Panc1 (cell line): Measurements from ENCODE around the gene DNASE1L1. TPM values are rescaled to one million over a fixed set of nuclear protein-coding genes. Genes with fewer than 3 reads are reported as not detected.

Experiments used
- ATAC-seq: fragments of 200-7000 bp; cut with Tn5 transposase; 2 replicates; pipeline ENCODE4 v1.9.1; 2020; ENCODE audit warnings: mild to moderate bottlenecking, moderate library complexity
- BruUV-seq: library from RNA; stranded (reverse); fragments of 400-500 nt; replicated peaks from 2 replicates; lab custom pipeline; 2021; lab: Mats Ljungman, UMichigan
- CTCF ChIA-PET: fragments of 300-600 bp; sonication (Branson Sonifier 250); formaldehyde crosslinking; loops from one replicate; lab custom pipeline; 2022; ENCODE audit warnings: antibody characterized with exemption; lab: Charles Lee
- POLR2A ChIA-PET: fragments of 300-600 bp; sonication (Branson Sonifier 250); formaldehyde crosslinking; loops from one replicate; lab custom pipeline; 2022; ENCODE audit warnings: antibody characterized with exemption; lab: Charles Lee
- DNase-seq: peaks from one replicate; pipeline ENCODE4 v3.0.0-alpha.2; 2010; ENCODE audit warnings: low read depth, low spot score
- H3K27ac ChIP-seq: 2 replicates; pipeline ENCODE4 v1.5.1; 2011; ENCODE audit warnings: mild to moderate bottlenecking, low read length, inconsistent platforms
- H3K27me3 ChIP-seq: fragments of 200-500 bp; sonication (Bioruptor generic); 2 replicates; pipeline ENCODE4 v1.6.0; 2014; ENCODE audit warnings: low read length, inconsistent platforms; ENCODE audit not compliant: control insufficient read depth, insufficient read depth
- H3K36me3 ChIP-seq: fragments of 200-500 bp; sonication (Bioruptor generic); 2 replicates; pipeline ENCODE4 v1.5.1; 2014; ENCODE audit warnings: inconsistent platforms, mild to moderate bottlenecking, low read length, moderate library complexity; ENCODE audit not compliant: control insufficient read depth, insufficient read depth
- H3K4me1 ChIP-seq: 2 replicates; pipeline ENCODE4 v1.5.1; 2011; ENCODE audit warnings: inconsistent platforms, mild to moderate bottlenecking, low read length, moderate library complexity; ENCODE audit not compliant: control insufficient read depth, insufficient read depth
- H3K4me3 ChIP-seq, 2 experiments: 2 replicates each; pipeline ENCODE4 v1.5.1; 2011 to 2012; ENCODE audit warnings: low read depth in 2 of 2, low read length in 2 of 2, mild to moderate bottlenecking in 2 of 2, inconsistent platforms in 1 of 2, moderate library complexity in 1 of 2
- H3K9me3 ChIP-seq: fragments of 200-500 bp; sonication (Bioruptor generic); 2 replicates; pipeline ENCODE4 v1.5.1; 2014; ENCODE audit warnings: low read depth, mild to moderate bottlenecking, inconsistent platforms, low read length, moderate library complexity; ENCODE audit not compliant: control insufficient read depth, insufficient read depth
- POLR2AphosphoS5 ChIP-seq: IDR thresholded peaks from 2 replicates; pipeline ENCODE4 v1.6.1; 2012; ENCODE audit warnings: mild to moderate bottlenecking, low read depth, low read length, moderate library complexity
- SIN3A ChIP-seq: IDR thresholded peaks from 2 replicates; pipeline ENCODE4 v1.6.1; 2012; ENCODE audit warnings: low read depth, mild to moderate bottlenecking, low read length, moderate library complexity, borderline replicate concordance; ENCODE audit not compliant: insufficient read depth
- TCF7L2 ChIP-seq: IDR thresholded peaks from 2 replicates; pipeline ENCODE4 v1.6.1; 2011; ENCODE audit warnings: mild to moderate bottlenecking, low read depth, low read length, inconsistent platforms
- in situ Hi-C: cut with HindIII; loops from 2 replicates; pipeline ENCODE4 v1.10.0; 2016; ENCODE audit warnings: low sequenced_read_pairs, low pct_unique_long_range_greater_than_20kb
- intact Hi-C: fragments of 100-400 bp; cut with micrococcal nuclease; formaldehyde crosslinking; loops from one replicate; pipeline ENCODE4 v1.10.0; 2022; ENCODE audit not compliant: unreplicated experiment
- total RNA-seq: library from RNA; stranded (reverse); gene quantifications from one replicate; pipeline ENCODE4 v1.2.1, GENCODE V29; 2021; ENCODE audit not compliant: unreplicated experiment
- TF ChIP-seq, protein P1 (sequence below), 2 experiments: IDR thresholded peaks; 2 replicates each; pipeline ENCODE4 v1.6.1; 2011 to 2012; ENCODE audit warnings: low read depth in 2 of 2, control low read depth in 1 of 2, low read length in 1 of 2, mild to moderate bottlenecking in 1 of 2, moderate library complexity in 1 of 2; ENCODE audit not compliant: insufficient read depth in 1 of 2
- TF ChIP-seq, protein P2 (sequence below): fragments of 450-650 bp; IDR thresholded peaks from 2 replicates; pipeline ENCODE4 v1.5.1; 2017; ENCODE audit warnings: mild to moderate bottlenecking

Gene DNASE1L1
- total RNA-seq, 1 experiment from 2014 or later = 60.4 TPM

DNA sequence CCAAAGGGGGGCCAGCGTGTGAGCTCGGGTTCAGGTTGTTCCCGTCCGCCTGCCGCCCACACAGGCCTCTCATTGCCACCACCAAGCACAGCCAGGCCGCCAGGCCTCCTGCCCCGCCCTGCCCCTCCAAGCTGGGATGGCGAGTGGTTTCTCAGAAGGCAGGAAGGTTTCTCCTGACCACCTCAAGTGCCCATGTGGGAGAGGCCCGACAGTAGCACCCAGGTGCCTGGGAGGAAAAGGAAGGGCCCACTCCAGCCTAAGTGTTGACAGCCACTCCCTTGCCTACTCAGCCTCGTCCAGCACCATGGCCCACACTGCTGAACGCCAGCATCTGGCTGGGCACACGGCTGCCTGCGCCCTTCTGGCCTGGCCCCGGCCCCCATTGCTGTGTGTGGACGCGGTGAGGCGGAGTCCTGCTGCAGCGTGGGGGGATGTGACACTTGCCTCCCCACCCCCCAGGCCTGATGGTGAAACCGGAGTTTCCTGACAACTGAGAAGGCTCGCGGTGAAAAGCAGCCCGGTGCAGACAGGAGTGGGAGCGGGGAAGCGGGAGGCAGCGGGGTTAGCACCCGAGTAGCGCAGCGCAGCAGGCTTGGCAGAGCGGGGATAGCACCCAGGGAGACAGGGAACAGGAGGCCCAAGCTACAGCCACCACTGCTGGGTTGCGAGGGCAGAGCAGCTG is 53.8 kb downstream of the DNASE1L1 start:
- Histone ChIP-seq H3K27me3 (no peaks in the 10 kb centered on the region), H3K27ac (no peak overlapping the region), H3K4me1 (no peaks in the 10 kb centered on the region), H3K9me3 (no peaks in the 10 kb centered on the region), H3K4me3 (no peak overlapping the region), H3K36me3 (peaks cover 6% of the 10 kb centered on the region; the same call in 1 of the 2 replicates)
- DNase-seq = no peak
- BruUV-seq = no TSS peak
- no peak for ATAC-seq
- in situ Hi-C loops = no loop called here
- ChIA-PET CTCF (interaction anchor here (1.3 kb wide), 1 partner anchor 18 kb away, joined by 3 read pairs; no protein-coding TSS in a partner anchor), POLR2A (no interaction called here)
- intact Hi-C loops = no loop called here
- TF ChIP-seq, protein P1, sequence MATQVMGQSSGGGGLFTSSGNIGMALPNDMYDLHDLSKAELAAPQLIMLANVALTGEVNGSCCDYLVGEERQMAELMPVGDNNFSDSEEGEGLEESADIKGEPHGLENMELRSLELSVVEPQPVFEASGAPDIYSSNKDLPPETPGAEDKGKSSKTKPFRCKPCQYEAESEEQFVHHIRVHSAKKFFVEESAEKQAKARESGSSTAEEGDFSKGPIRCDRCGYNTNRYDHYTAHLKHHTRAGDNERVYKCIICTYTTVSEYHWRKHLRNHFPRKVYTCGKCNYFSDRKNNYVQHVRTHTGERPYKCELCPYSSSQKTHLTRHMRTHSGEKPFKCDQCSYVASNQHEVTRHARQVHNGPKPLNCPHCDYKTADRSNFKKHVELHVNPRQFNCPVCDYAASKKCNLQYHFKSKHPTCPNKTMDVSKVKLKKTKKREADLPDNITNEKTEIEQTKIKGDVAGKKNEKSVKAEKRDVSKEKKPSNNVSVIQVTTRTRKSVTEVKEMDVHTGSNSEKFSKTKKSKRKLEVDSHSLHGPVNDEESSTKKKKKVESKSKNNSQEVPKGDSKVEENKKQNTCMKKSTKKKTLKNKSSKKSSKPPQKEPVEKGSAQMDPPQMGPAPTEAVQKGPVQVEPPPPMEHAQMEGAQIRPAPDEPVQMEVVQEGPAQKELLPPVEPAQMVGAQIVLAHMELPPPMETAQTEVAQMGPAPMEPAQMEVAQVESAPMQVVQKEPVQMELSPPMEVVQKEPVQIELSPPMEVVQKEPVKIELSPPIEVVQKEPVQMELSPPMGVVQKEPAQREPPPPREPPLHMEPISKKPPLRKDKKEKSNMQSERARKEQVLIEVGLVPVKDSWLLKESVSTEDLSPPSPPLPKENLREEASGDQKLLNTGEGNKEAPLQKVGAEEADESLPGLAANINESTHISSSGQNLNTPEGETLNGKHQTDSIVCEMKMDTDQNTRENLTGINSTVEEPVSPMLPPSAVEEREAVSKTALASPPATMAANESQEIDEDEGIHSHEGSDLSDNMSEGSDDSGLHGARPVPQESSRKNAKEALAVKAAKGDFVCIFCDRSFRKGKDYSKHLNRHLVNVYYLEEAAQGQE (IDR thresholded peaks at IDR 0.05; ENCODE audit: insufficient read depth in 1 of 2, low read depth in 2 of 2, low read length in 1 of 2) = no peak
- no peak for TF ChIP-seq TCF7L2
- TF ChIP-seq SIN3A = no peak
- TF ChIP-seq, protein P2, sequence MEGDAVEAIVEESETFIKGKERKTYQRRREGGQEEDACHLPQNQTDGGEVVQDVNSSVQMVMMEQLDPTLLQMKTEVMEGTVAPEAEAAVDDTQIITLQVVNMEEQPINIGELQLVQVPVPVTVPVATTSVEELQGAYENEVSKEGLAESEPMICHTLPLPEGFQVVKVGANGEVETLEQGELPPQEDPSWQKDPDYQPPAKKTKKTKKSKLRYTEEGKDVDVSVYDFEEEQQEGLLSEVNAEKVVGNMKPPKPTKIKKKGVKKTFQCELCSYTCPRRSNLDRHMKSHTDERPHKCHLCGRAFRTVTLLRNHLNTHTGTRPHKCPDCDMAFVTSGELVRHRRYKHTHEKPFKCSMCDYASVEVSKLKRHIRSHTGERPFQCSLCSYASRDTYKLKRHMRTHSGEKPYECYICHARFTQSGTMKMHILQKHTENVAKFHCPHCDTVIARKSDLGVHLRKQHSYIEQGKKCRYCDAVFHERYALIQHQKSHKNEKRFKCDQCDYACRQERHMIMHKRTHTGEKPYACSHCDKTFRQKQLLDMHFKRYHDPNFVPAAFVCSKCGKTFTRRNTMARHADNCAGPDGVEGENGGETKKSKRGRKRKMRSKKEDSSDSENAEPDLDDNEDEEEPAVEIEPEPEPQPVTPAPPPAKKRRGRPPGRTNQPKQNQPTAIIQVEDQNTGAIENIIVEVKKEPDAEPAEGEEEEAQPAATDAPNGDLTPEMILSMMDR = no peak
- no peak for TF ChIP-seq POLR2AphosphoS5

DNA sequence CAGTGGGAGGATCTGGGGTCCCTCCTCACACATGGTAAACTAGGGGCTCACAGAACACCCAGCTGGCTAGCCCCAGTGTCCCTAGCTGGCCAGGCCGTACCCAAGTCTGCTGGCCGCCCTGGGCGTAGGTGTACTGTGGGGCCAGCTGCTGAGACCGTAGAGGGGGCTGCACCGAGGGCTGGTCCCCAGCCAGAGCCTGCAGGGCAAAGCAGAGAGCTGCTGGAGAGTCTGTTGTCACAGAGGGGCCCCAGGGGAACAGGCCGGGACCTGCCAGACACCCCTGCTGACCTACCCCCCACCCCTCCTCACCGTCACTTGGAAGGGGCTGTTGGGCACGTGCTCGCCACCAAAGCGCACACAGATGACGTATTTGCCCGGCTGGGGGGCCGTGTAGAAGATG is 54.5 kb downstream of the DNASE1L1 start:
- Histone ChIP-seq H3K27me3 (no peaks in the 10 kb centered on the region), H3K36me3 (peaks cover 3% of the 10 kb centered on the region; the same call in 1 of the 2 replicates), H3K27ac (no peak overlapping the region), H3K4me1 (no peaks in the 10 kb centered on the region; the same call in 1 of the 2 replicates), H3K4me3 (no peak overlapping the region), H3K9me3 (no peaks in the 10 kb centered on the region)
- in situ Hi-C loops (no loop called here), intact Hi-C loops (no loop called here)
- ChIA-PET POLR2A (no interaction called here), CTCF (no interaction called here)
- TF ChIP-seq POLR2AphosphoS5 (no peak), SIN3A (no peak)
- TF ChIP-seq, protein P1 (IDR thresholded peaks at IDR 0.05; ENCODE audit: insufficient read depth in 1 of 2, low read depth in 2 of 2, low read length in 1 of 2) = no peak
- no TSS peak for BruUV-seq
- DNase-seq (no peak), ATAC-seq (no peak)
